Measurements from ENCODE around the gene EMC8. TPM values are rescaled to one million over a fixed set of nuclear protein-coding genes. Genes with fewer than 3 reads are reported as not detected.
"Not testable (repeated sequence)": the region's sequence is repeated elsewhere in the genome, so short reads cannot be mapped to it uniquely, and the experiment has no call there.

EMC8 gene
- total RNA-seq, 1 experiment from 2014 or later, result 57.9 TPM

GRCh38 chr16:85812811-85813700, 13.7 kb upstream of the EMC8 start:
- no peak for DNase-seq (ENCODE audit: low spot score)

- no peak for DNase-seq (ENCODE audit: low spot score)
Observed at GRCh38 chr16:85812031-85812807, 12.9 kb upstream of the EMC8 start.

DNA sequence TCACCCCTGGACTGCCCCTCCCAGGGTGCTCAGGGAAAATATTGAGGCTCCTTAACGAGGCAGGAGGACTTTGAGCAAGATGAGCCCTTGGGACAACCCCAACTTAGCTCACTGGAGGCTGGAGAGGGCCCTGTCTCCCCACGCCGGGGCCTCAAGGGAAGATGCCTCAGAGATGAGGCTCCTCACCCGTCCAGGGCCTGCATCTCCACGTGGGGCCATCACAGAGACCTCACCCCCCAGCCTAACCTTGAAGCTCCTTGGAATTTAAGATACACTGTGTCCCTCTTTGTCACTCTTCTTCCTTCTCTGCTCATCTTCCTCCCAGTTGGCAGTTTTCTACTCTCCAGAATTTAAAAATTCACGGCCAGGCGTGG, 11.4 kb upstream of the EMC8 start:
- no peak for DNase-seq (ENCODE audit: low spot score)

DNA sequence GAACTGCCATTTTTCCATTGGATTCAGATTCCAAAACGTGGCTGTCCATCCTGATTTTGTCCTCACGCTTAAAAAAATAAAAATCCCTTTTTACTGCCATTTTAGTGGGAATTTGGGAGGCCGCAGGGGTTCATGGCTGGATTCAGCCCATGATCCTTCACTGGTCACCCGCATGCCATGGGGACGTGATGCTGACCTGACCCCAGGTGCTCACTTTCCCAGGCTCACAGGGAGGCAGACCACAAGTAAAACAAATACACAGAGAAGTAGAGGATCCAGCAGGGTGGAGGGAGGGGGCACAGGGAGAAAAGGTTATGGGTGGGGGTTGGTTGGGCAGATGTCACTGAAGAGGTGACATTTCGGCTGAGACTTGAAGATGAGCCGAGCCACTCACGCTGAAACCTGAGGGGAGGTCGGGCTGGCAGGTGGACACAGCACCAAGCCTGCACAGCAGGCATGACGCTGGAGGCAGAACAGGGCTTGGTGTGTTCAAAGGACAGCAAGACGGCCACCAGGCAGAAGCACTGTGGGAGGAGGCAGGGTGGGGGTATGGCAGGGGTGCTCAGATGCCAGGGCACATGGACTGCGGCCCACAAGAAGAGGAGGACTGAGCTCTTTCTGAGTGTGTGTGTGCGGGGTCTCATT, 10.9 kb upstream of the EMC8 start:
- no peak for DNase-seq (ENCODE audit: low spot score)

DNA sequence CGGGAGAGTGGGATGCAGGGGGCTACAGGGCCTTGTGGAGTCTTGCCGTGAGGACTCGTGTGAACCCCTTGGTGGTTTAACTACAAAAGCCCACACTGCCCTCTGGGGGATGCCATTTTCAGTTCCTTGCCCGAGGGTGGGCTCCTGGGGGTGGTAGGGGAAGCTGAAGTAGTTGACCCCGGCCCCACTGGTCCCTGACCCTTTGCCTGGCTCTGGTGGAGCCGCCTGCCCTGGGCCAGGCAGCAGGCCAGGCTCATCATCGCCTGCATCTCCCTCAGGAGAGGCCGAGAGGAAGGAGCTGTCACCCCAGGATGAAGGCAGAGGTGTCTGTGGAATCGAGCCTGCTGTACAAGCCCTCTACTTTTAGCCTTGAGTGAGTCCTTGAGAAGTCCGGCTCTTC, 10.3 kb upstream of the EMC8 start:
- DNase-seq (ENCODE audit: low spot score), result no peak

DNA sequence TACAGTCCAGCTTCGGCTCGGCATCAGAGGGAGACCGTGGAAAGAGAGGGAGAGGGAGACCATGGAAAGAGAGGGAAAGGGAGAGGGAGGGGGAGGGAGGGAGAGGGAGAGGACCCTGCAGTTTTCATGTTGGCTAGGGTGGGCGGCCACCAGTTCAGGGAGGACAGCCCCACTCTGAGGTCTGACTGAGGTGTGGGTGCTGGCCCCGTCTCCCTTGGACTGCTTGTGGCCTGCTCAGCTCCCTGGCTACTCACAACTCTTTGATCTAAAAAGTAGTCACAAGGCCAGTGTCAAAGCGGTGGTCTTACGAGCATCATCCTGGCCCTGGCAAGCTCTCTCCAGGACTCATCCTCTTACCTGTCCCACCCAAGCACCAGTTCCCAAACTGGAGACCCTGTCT, 9.6 kb upstream of the EMC8 start:
- no peak for DNase-seq (ENCODE audit: low spot score)

DNA sequence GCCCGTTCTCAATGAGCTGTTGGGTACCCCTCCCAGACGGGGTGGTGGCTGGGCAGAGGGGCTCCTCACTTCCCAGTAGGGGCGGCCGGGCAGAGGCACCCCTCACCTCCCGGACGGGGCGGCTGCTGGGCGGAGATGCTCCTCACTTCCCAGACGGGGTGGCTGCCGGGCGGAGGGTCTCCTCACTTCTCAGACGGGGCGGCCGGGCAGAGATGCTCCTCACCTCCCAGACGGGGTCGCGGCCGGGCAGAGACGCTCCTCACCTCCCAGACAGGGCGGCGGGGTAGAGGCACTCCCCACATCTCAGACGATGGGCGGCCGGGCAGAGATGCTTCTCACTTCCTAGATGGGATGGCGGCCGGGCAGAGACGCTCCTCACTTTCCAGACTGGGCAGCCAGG, 8.8 kb upstream of the EMC8 start:
- not testable (repeated sequence) for DNase-seq (ENCODE audit: low spot score)

- not testable (repeated sequence) for DNase-seq (ENCODE audit: low spot score)
Observed at GRCh38 chr16:85807340-85807739, 8.0 kb upstream of the EMC8 start.

GRCh38 chr16:85806539-85806938, 7.2 kb upstream of the EMC8 start:
- no peak for DNase-seq (ENCODE audit: low spot score)

DNA sequence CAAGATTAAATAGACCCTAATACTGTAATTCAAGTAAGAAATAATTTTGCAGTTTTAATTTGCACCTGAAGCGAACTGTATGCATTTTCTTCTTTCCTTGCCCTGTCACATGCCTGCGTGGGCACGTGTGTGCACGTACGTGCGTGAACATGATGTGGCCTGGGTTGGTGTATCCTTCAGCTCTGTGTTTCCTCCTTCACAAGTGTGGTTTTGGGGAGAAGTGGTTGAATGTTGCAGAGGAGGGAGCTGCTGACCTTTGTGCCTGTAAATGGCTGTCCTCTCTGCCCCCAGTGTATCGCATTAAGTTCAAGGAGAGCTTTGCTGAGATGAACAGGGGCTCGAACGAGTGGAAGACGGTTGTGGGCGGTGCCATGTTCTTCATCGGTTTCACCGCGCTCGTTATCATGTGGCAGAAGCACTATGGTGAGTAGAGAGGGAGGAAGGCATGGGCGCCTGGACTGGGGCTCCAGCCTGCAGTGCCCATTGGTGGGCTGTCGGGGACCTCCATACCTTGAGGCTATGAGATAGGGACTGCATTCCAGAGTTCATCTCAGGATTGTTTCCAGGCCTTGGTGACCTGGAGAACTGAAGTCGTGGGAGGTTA, 6.2 kb upstream of the EMC8 start:
- DNase-seq (ENCODE audit: low spot score), result no peak

DNA sequence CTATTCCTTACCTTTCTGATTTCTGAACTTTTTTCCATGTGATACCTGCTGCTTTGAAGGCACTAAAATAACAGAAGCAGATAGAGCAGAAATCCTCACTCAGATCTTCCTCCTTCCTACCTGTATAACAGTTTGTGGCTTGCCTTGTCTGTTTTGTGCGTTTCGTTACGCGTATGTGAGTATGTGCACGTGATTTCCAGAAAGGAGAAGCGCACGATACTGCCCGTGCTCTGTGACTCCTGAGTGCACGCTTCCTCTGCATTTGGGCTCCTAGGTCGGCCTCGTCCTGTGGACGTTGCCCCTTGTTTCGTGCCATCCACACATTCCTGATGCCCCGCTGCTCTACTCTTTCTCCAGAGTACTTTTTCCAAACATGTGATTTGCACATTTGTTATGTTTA, 4.2 kb upstream of the EMC8 start:
- DNase-seq (ENCODE audit: low spot score), result no peak

DNA sequence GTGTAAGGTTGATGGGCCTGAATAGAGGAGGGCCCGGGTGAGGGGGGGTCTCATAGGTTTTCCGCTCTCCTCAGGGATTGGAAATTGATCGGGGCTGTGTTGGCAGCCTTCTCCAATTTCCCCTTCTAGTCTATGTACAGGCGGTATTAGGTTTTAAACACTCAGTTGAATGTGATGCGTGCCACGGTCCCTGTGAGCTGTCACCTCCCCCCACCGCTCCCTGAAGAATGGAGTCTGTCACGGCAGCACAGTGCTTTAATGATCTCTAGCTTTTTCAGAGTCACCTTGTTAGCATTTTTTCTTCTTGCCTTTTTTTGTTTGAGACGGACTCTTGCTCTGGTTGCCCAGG, 951 bp upstream of the EMC8 start:
- no peak for DNase-seq (ENCODE audit: low spot score)

GRCh38 chr16:85798901-85799496, 345 bp downstream of the EMC8 start:
- no peak for DNase-seq (ENCODE audit: low spot score)

DNA sequence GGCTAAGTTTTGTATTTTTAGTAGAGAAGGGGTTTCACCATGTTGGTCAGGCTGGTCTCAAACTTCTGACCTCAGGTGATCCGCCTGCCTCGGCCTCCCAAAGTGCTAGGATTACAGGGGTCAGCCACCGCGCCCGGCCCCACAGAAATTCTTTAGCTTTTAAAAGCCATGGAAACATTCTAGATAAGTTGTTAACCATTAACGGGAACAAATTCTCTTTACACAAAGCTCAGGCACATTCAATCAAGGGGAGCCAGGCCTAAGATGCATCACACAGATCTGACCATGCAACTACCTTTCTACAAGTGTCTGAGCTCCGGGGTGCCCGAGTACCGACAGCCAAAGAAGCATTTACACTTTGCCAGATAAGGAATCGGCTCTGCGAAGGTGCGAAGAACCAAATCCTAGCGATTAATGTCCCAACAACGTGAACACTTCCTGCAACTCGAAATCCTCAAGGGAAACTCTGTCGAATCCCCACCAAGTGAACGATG, 1.0 kb downstream of the EMC8 start:
- DNase-seq (ENCODE audit: low spot score), result no peak

DNA sequence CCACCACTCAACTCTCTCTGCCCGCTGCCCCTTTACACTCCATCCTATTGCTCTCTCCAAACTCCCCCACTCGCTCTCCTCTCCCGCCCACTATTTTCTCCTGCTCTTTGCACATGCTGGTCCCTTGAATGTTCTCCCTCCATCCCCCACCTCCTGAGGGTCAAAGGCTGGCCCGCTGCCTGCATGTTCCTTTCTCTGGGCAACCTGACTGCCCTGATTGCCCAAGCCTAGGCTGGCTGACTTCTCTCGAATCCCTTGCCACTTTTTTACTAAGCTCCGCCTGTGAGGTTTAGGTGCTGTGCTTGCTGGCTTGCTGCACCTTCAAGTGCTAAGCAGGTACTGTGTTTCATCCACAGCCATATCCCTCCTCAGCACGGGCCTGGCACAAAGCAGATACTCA, 2.7 kb downstream of the EMC8 start:
- DNase-seq (ENCODE audit: low spot score), result no peak

DNA sequence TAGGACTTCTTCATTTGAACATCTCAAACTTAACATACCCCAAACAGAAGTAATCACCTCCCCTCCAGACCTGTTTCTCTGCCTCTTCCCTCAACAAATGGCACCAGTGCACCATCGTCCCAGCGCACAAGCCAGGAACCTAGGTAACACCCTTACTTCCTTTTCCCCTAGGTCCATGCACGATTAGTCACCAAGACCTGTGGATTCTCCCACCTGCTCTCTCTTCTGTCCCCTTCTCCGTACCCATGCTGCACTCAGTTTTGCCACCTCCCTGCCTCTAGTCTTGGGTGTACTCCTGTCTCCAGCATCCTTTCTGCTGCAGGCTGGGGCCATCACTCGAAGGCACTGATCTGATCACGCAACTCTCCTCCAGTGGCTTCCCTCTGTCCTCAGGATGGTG, 3.2 kb downstream of the EMC8 start:
- DNase-seq (ENCODE audit: low spot score), result no peak

- DNase-seq (ENCODE audit: low spot score), result no peak
Observed at GRCh38 chr16:85794696-85795095, 4.6 kb downstream of the EMC8 start.

- no peak for DNase-seq (ENCODE audit: low spot score)
Observed at GRCh38 chr16:85793662-85794298, 5.6 kb downstream of the EMC8 start.

- no peak for DNase-seq (ENCODE audit: low spot score)
Observed at GRCh38 chr16:85789773-85790172, 9.6 kb downstream of the EMC8 start.

GRCh38 chr16:85788819-85789218, 10.5 kb downstream of the EMC8 start:
- no peak for DNase-seq (ENCODE audit: low spot score)

DNA sequence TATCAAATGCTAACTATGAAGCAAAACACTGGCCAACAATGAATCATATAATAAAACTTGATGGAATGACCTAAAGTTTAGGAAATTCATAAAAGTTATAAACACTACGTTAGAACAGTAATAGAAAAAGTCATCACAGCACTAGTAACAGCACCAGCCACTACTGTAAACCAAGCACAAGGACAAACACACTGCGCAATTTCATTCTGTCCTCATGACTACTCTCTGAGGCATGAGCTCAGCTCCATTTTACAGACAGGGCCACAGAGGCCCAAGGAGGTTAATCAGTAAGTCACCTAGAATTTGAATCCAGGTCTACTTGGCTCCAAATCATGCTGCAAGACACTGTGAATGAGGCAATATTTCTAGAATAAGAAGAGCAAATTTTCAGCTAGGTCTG, 13.4 kb downstream of the EMC8 start:
- no peak for DNase-seq (ENCODE audit: low spot score)
